ENCODE results near the gene GLT1D1. TPM values are rescaled to one million over a fixed set of nuclear protein-coding genes. Genes with fewer than 3 reads are reported as not detected.

GLT1D1 gene
- total and polyA plus RNA-seq, 2 experiments from 2014 or later = 1.4 to 4.4 TPM

- TF ChIP-seq EZH2 (IDR thresholded peaks at IDR 0.05; ENCODE audit: low read depth, unreplicated experiment) (no peak), JUNB (IDR thresholded peaks at IDR 0.05; ENCODE audit: unreplicated experiment) (no peak), REST (IDR thresholded peaks at IDR 0.05; ENCODE audit: unreplicated experiment) (no peak)
Observed at GRCh38 chr12:128859311-128859710, 6.0 kb downstream of the GLT1D1 start (continued).

DNA sequence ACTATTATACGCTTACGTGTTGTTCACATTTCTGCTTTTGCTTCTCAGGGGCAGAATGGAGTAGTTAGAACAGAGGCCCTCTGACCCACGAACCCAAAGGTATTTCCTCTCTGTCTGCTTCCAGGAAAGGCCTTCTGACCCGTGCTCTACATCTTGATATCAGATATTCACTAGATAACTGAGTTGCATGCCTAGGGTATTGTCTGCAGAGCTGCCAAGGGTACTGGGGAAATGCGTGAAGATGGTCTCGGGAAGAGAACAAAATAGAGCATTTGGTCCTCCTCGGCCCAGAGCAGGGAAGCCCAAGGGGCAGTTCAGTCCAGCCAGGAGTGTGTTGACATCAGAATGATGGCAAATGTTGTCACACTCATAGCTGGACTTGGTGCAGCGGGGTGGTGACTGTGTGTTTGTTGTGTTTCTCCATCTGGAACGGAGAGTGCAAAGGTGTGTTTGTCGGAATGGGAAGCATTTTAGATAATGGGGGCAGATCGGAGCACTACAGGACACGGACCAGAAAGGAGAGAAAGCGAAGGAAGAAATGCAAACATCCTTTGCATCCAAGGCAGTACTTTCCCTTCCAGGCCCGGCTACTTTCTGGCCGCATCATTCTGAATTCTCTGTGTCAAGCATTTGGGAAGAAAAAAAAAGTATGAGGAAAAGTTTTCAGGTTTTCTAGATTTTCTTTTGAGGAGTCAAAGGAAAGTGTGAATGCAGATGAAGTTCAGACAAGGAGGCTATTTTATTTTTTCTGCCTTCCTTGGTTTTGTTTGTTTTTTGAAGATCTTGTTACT, 8.1 kb downstream of the GLT1D1 start:
- Histone ChIP-seq H3K9me2 (ENCODE audit: insufficient read depth) (no peaks in the 10 kb centered on the region; the same call in 1 of the 2 replicates), H3K27ac (ENCODE audit: low read depth) (no peak overlapping the region), H3K4me2 (no peak overlapping the region), H3K4me1 (ENCODE audit: insufficient read depth) (no peaks in the 10 kb centered on the region), H3K36me3 (ENCODE audit: insufficient read depth) (no peaks in the 10 kb centered on the region), H3K79me2 (replicated peaks; ENCODE audit: insufficient read depth) (no peaks in the 10 kb centered on the region), H3K27me3 (ENCODE audit: insufficient read depth) (no peaks in the 10 kb centered on the region), H4K20me1 (replicated peaks; ENCODE audit: insufficient read depth) (no peaks in the 10 kb centered on the region), H3K4me3 (no peak overlapping the region), H3F3A (replicated peaks; ENCODE audit: low read depth) (no peaks in the 10 kb centered on the region), H2AFZ (no peak overlapping the region)
- H3K4me3 Mint-ChIP-seq = no peak overlapping the region
- TF ChIP-seq, protein P1, sequence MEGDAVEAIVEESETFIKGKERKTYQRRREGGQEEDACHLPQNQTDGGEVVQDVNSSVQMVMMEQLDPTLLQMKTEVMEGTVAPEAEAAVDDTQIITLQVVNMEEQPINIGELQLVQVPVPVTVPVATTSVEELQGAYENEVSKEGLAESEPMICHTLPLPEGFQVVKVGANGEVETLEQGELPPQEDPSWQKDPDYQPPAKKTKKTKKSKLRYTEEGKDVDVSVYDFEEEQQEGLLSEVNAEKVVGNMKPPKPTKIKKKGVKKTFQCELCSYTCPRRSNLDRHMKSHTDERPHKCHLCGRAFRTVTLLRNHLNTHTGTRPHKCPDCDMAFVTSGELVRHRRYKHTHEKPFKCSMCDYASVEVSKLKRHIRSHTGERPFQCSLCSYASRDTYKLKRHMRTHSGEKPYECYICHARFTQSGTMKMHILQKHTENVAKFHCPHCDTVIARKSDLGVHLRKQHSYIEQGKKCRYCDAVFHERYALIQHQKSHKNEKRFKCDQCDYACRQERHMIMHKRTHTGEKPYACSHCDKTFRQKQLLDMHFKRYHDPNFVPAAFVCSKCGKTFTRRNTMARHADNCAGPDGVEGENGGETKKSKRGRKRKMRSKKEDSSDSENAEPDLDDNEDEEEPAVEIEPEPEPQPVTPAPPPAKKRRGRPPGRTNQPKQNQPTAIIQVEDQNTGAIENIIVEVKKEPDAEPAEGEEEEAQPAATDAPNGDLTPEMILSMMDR (conservative IDR thresholded peaks at IDR 0.05; ENCODE audit: low read depth in 2 of 2) = no peak
- TF ChIP-seq POLR2AphosphoS5 (IDR thresholded peaks at IDR 0.05; ENCODE audit: low read depth) = no peak
- no peak for TF ChIP-seq EZH2 (IDR thresholded peaks at IDR 0.05; ENCODE audit: low read depth, unreplicated experiment)
- TF ChIP-seq JUNB (IDR thresholded peaks at IDR 0.05; ENCODE audit: unreplicated experiment) = no peak
- no peak for TF ChIP-seq ZNF114 (CRISPR knock-in tag; IDR thresholded peaks at IDR 0.05)
- TF ChIP-seq NANOG (IDR thresholded peaks at IDR 0.05; ENCODE audit: borderline replicate concordance) = no peak
- TF ChIP-seq STAT1 (IDR thresholded peaks at IDR 0.05; ENCODE audit: unreplicated experiment) = no peak
- H3K36me3 Mint-ChIP-seq (ENCODE audit: low read depth) = peaks cover 34% of the 10 kb centered on the region
- ATAC-seq = no peak
- peaks cover 6% of the 10 kb centered on the region for H3K4me1 Mint-ChIP-seq
- H3K9me3 Mint-ChIP-seq = peaks cover 95% of the 10 kb centered on the region
- H3K27ac Mint-ChIP-seq = no peak overlapping the region
- peaks cover 16% of the 10 kb centered on the region for H3K27me3 Mint-ChIP-seq (ENCODE audit: insufficient read depth, low read depth, poor library complexity)
- DNase-seq (ENCODE audit: low spot score) = no peak
